GM23248 (cell line): Measurements from ENCODE around the gene ADK.

Source experiments
- EZH2 ChIP-seq: fragments of 200-600 bp; sonication (generic); IDR thresholded peaks from 2 replicates; pipeline ENCODE4 v1.6.1; 2018; ENCODE audit warnings: antibody characterized with exemption, mild to moderate bottlenecking; ENCODE audit not compliant: insufficient read depth, poor library complexity, severe bottlenecking
- EZH2phosphoT487 ChIP-seq: fragments of 200-600 bp; sonication (generic); IDR thresholded peaks from 2 replicates; pipeline ENCODE4 v1.6.1; 2018; ENCODE audit warnings: antibody characterized with exemption, moderate library complexity, mild to moderate bottlenecking, low read depth; ENCODE audit not compliant: insufficient read depth

- TF ChIP-seq EZH2 (no peak), EZH2phosphoT487 (no peak)
These were observed 87.5 kb downstream of the ADK start for GRCh38 chr10:74238516-74238915.
